Lower lobe of right lung (tissue), 2 donors: ENCODE measurements around the gene NCS1. TPM values are rescaled to one million over a fixed set of nuclear protein-coding genes. Genes with fewer than 3 reads are reported as not detected.
A peak's percentile ranks its signal among the peaks of the same experiment; 100 is the strongest.

Source experiments
- ATAC-seq, 2 donors: fragments of 200-7000 bp; cut with Tn5 transposase; one replicate each; pipeline ENCODE4 v1.9.1; 2020 to 2022; ENCODE audit warnings: mild to moderate bottlenecking in 2 of 2, moderate library complexity in 2 of 2
- DNase-seq: peaks from one replicate; pipeline ENCODE4 v3.0.0-alpha.2; 2020
- H3K27ac ChIP-seq: fragments of 200-600 bp; one replicate; pipeline ENCODE4 v1.8.0; 2022
- H3K27me3 ChIP-seq: fragments of 200-600 bp; one replicate; pipeline ENCODE4 v1.8.0; 2022; ENCODE audit warnings: low read depth
- H3K36me3 ChIP-seq: fragments of 200-600 bp; one replicate; pipeline ENCODE4 v1.8.0; 2022; ENCODE audit warnings: mild to moderate bottlenecking
- H3K4me1 ChIP-seq: fragments of 200-600 bp; one replicate; pipeline ENCODE4 v1.8.0; 2022
- H3K4me3 ChIP-seq: fragments of 200-600 bp; one replicate; pipeline ENCODE4 v1.8.0; 2022; ENCODE audit warnings: mild to moderate bottlenecking
- H3K9me3 ChIP-seq: fragments of 200-600 bp; one replicate; pipeline ENCODE4 v1.8.0; 2022
- intact Hi-C: fragments of 100-400 bp; cut with DNase I; formaldehyde crosslinking; loops from one replicate; pipeline ENCODE4 v1.11.0; 2022
- total RNA-seq: library from RNA; stranded (reverse); fragmentation: NEBNext Ultra II Directional; extraction: Animal tissue kit (Norgen Biotek cat#: 25700); gene quantifications from one replicate; pipeline ENCODE4 v1.2.1, GENCODE V29; 2021
- TF ChIP-seq, protein P1 (sequence below): fragments of 200-600 bp; IDR thresholded peaks from one replicate; pipeline ENCODE4 v1.8.0; 2022; ENCODE audit warnings: antibody characterized with exemption, mild to moderate bottlenecking
- donor health status: DM: no; HTN: yes; CAD: no; lungs with severe emphysema.

Gene NCS1
- total RNA-seq, 1 donor from 2014 or later, result 7.0 TPM

- intact Hi-C loops, result no loop called here
- Histone ChIP-seq H3K27me3 (peaks cover 61% of the 10 kb centered on the region), H3K27ac (no peak overlapping the region), H3K36me3 (no peaks in the 10 kb centered on the region), H3K4me3 (no peak overlapping the region), H3K9me3 (no peaks in the 10 kb centered on the region), H3K4me1 (peaks cover 22% of the 10 kb centered on the region)
- ATAC-seq, result no peak
- TF ChIP-seq, protein P1, sequence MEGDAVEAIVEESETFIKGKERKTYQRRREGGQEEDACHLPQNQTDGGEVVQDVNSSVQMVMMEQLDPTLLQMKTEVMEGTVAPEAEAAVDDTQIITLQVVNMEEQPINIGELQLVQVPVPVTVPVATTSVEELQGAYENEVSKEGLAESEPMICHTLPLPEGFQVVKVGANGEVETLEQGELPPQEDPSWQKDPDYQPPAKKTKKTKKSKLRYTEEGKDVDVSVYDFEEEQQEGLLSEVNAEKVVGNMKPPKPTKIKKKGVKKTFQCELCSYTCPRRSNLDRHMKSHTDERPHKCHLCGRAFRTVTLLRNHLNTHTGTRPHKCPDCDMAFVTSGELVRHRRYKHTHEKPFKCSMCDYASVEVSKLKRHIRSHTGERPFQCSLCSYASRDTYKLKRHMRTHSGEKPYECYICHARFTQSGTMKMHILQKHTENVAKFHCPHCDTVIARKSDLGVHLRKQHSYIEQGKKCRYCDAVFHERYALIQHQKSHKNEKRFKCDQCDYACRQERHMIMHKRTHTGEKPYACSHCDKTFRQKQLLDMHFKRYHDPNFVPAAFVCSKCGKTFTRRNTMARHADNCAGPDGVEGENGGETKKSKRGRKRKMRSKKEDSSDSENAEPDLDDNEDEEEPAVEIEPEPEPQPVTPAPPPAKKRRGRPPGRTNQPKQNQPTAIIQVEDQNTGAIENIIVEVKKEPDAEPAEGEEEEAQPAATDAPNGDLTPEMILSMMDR, result peak; percentile 10
- DNase-seq, result no peak
These were observed 91.6 kb downstream of the NCS1 start for GRCh38 chr9:130263601-130264413.

- Histone ChIP-seq H3K27ac (no peak overlapping the region), H3K4me3 (no peak overlapping the region)
- no peak for DNase-seq
These were observed 92.5 kb downstream of the NCS1 start for GRCh38 chr9:130264414-130265350.

GRCh38 chr9:130265431-130266235 is 93.4 kb downstream of the NCS1 start, which contains the start of gene HMCN2:
TSS of gene HMCN2 (plus strand) at chr9:130265760. CDS start at chr9:130265879, 119 bp downstream.
- Histone ChIP-seq H3K9me3 (no peaks in the 10 kb centered on the region), H3K36me3 (no peaks in the 10 kb centered on the region), H3K27me3 (peaks cover 61% of the 10 kb centered on the region), H3K4me1 (peaks cover 24% of the 10 kb centered on the region), H3K4me3 (peak within 1 kb of the TSS; percentile 49), H3K27ac (peak within 1 kb of the TSS; percentile 7)
- intact Hi-C loops, result no loop called here
- no peak for DNase-seq
- peak in 1 of 2 donors; percentile 31 for ATAC-seq
- TF ChIP-seq, protein P1, result no peak

More at GRCh38 chr9:130264414-130265350, 92.5 kb downstream of the NCS1 start:
- TF ChIP-seq, protein P1, result no peak
- Histone ChIP-seq H3K4me1 (peaks cover 24% of the 10 kb centered on the region), H3K9me3 (no peaks in the 10 kb centered on the region), H3K27me3 (peaks cover 61% of the 10 kb centered on the region), H3K36me3 (no peaks in the 10 kb centered on the region)
- intact Hi-C loops, result no loop called here
- ATAC-seq, result no peak

- H3K27me3 ChIP-seq, result peaks cover 61% of the 10 kb centered on the region
These were observed 94.3 kb downstream of the NCS1 start for GRCh38 chr9:130266236-130267098.

More at GRCh38 chr9:130266236-130267098, 94.3 kb downstream of the NCS1 start:
- TF ChIP-seq, protein P1, result no peak
- Histone ChIP-seq H3K4me3 (peak overlapping the region; percentile 49), H3K27ac (peak overlapping the region; percentile 7), H3K36me3 (no peaks in the 10 kb centered on the region), H3K9me3 (no peaks in the 10 kb centered on the region), H3K4me1 (peaks cover 24% of the 10 kb centered on the region)
- DNase-seq, result no peak
- no peak for ATAC-seq
- intact Hi-C loops, result no loop called here
